Activated T-helper 1 cell treated with Interleukin-2 at 50 U/mL for 16 hours (primary cell): ENCODE measurements around the gene MGMT.

Experiments
- DNase-seq: peaks from one replicate; pipeline ENCODE4 v3.0.0-alpha.2; 2020; ENCODE audit warnings: low read depth

MGMT gene

GRCh38 chr10:129655679-129656031 lies 188.6 kb downstream of the MGMT start:
- DNase-seq, result no peak

- DNase-seq, result no peak
Measured at GRCh38 chr10:129656642-129657041, 189.6 kb downstream of the MGMT start.

GRCh38 chr10:129657297-129658017 lies 190.4 kb downstream of the MGMT start:
- DNase-seq, result no peak

- no peak for DNase-seq
Measured at GRCh38 chr10:129658376-129659072, 191.5 kb downstream of the MGMT start.

- DNase-seq, result no peak
Measured at GRCh38 chr10:129659508-129660268, 192.6 kb downstream of the MGMT start.

GRCh38 chr10:129660569-129660968 lies 193.5 kb downstream of the MGMT start:
- no peak for DNase-seq

GRCh38 chr10:129662426-129662825 lies 195.4 kb downstream of the MGMT start:
- DNase-seq, result no peak

- DNase-seq, result no peak
Measured at GRCh38 chr10:129670124-129670523, 203.1 kb downstream of the MGMT start.

- DNase-seq, result no peak
Measured at GRCh38 chr10:129673292-129673691, 206.3 kb downstream of the MGMT start.

- DNase-seq, result no peak
Measured at GRCh38 chr10:129675027-129675769, 208.2 kb downstream of the MGMT start.

GRCh38 chr10:129676014-129676413 lies 209.0 kb downstream of the MGMT start:
- no peak for DNase-seq

GRCh38 chr10:129677377-129677927 lies 210.4 kb downstream of the MGMT start:
- no peak for DNase-seq

GRCh38 chr10:129678186-129678585 lies 211.1 kb downstream of the MGMT start:
- DNase-seq, result no peak

- no peak for DNase-seq
Measured at GRCh38 chr10:129679207-129679606, 212.2 kb downstream of the MGMT start.

GRCh38 chr10:129680661-129681344 lies 213.8 kb downstream of the MGMT start:
- DNase-seq, result no peak

- no peak for DNase-seq
Measured at GRCh38 chr10:129681856-129682255, 214.8 kb downstream of the MGMT start.

- DNase-seq, result no peak
Measured at GRCh38 chr10:129683519-129683918, 216.5 kb downstream of the MGMT start.

GRCh38 chr10:129683920-129684319 lies 216.9 kb downstream of the MGMT start:
- no peak for DNase-seq

- DNase-seq, result no peak
Measured at GRCh38 chr10:129685271-129685670, 218.2 kb downstream of the MGMT start.

- DNase-seq, result no peak
Measured at GRCh38 chr10:129689671-129690071, 222.6 kb downstream of the MGMT start.
